Measurements from ENCODE around the gene BCL2L12.

- TF ChIP-seq CTCF (IDR thresholded peaks at IDR 0.05) (no peak), POLR2AphosphoS5 (IDR thresholded peaks at IDR 0.05) (no peak), POLR2A (IDR thresholded peaks at IDR 0.05) (no peak)
Measured at GRCh38 chr19:49687150-49687549, 21.4 kb downstream of the BCL2L12 start.

Data from upper lobe of left lung (tissue), 4 donors.